T-helper 1 cell (primary cell): ENCODE data around the gene KHK.
A peak's percentile ranks its signal among the peaks of the same experiment; 100 is the strongest.

Experiments used
- DNase-seq, 5 donors: peaks; one replicate each; pipeline ENCODE4 v3.0.0-alpha.2; 2012 to 2020

Gene KHK

DNA sequence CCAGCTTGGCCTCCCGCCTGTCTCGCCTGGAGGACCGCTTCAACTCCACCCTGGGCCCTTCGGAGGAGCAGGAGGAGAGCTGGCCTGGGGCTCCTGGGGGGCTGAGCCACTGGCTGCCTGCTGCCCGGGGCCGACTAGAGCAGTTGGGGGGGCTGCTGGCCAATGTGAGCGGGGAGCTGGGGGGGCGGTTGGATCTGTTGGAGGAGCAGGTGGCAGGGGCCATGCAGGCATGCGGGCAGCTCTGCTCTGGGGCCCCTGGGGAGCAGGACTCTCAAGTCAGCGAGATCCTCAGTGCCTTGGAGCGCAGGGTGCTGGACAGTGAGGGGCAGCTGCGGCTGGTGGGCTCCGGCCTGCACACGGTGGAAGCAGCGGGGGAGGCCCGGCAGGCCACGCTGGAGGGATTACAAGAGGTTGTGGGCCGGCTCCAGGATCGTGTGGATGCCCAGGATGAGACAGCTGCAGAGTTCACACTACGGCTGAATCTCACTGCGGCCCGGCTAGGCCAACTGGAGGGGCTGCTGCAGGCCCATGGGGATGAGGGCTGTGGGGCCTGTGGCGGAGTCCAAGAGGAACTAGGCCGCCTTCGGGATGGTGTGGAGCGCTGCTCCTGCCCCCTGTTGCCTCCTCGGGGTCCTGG lies 3.7 kb upstream of the KHK start:
- DNase-seq: no peak

DNA sequence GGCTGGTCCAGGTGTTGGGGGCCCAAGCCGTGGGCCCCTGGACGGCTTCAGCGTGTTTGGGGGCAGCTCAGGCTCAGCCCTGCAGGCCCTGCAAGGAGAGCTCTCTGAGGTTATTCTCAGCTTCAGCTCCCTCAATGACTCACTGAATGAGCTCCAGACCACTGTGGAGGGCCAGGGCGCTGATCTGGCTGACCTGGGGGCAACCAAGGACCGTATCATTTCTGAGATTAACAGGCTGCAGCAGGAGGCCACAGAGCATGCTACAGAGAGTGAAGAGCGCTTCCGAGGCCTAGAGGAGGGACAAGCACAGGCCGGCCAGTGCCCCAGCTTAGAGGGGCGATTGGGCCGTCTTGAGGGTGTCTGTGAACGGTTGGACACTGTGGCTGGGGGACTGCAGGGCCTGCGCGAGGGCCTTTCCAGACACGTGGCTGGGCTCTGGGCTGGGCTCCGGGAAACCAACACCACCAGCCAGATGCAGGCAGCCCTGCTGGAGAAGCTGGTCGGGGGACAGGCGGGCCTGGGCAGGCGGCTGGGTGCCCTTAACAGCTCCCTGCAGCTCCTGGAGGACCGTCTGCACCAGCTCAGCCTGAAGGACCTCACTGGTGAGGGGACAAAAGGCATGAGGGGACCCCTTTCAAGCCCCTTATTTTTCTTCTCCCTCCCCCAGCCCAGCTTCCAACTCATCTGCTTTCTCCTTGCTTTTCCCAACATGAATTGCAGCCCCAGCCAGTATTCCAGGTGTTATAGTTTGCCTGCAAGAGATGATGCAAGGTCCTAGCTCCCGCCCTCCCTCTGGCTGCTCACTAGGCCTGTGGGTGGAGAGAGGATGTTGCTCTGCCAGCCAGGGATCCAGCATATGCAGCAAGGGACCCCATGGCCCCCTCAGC lies 2.9 kb upstream of the KHK start:
- no peak for DNase-seq

DNA sequence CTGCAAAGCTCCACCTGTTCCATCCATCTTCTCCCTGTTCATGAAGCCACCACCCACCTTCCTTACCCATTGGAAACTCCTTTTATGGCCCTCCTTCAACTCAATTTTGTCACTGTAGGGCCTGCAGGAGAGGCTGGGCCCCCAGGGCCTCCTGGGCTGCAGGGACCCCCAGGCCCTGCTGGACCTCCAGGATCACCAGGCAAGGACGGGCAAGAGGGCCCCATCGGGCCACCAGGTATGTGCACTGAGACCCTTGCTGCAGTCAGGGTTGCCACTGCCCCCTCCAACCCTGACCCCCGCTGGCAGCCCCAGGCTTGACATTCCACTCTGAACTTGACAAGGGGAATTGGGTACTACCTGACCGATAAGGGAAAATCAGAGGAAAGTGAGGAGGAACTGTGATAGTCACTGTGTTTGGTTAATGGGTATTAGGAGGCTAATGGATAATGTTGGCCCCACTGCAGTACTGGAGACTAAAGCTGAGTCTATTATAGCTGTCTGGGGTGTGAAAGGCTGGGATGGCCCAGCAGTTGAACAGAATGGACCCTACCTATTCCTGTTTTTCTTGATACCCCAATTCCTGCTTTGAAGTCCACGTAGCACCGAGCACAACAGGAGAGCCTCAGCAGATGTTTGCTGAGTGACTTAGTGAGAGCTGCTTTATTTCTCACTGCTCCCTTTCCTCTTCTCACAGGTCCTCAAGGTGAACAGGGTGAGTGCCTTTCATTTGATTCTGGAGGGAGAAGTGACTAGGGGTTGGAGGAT lies 2.1 kb upstream of the KHK start:
- no peak for DNase-seq

DNA sequence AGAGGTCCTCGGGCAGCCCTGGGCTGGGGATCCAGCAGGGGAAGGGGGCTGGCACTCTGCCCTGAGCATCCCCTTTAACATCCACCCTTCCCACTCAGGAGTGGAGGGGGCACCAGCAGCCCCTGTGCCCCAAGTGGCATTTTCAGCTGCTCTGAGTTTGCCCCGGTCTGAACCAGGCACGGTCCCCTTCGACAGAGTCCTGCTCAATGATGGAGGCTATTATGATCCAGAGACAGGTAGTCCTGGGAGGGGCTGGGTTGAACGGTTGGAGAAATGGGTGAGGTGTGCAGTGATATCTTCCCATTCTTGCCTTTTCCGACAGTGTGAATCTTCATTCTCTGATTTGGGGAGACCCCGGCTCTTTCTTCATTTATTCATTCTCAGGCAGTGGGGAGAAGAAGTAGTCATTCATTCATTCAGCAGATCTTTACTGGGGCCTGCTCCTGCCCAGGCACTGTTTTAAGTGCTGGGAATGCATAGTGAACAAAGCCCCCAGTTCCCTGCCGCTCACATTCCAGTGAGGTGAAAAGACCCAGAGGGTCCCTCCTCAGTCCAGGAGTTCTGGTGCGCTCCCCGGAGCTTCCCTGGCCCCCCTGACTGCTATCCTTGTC lies 1.4 kb upstream of the KHK start:
- no peak for DNase-seq

DNA sequence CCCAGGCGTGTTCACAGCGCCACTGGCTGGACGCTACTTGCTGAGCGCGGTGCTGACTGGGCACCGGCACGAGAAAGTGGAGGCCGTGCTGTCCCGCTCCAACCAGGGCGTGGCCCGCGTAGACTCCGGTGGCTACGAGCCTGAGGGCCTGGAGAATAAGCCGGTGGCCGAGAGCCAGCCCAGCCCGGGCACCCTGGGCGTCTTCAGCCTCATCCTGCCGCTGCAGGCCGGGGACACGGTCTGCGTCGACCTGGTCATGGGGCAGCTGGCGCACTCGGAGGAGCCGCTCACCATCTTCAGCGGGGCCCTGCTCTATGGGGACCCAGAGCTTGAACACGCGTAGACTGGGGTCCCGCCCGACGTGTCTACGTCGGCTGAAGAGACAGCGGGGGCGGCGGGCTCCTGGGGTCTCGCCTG lies 891 bp upstream of the KHK start:
- peak in 2 of 5 donors; percentile 14 to 49 for DNase-seq

DNA sequence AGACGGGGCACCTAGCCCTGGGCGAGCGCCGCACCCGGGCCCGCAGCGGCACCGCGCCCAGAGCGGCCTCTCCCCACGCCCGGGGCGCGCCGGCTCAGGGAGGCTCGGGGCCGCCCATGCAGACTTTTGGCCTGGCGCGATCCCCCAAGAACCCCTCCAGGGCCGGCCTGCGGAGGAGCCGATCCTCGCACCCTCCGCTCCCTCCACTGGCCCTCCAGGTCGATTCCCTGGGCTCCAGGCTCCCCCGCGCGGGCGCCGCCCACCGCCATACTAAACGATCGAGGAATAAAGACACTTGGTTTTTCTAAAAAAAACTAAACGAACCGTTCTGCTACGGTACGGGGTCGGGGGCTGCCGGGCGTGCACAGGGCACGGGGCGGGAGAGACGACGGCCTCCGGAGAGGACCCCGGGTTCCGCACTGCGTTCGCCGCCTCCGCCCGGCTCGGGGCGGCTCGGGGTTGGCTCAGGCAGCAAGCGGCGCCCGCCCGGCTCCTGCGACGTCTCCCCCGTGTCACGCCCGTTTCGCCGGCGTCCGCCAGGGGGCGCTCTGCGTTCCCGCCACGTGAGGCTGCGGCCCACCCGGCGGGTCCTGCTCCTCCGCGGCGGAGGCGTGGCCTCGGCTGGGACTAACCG lies 365 bp upstream of the KHK start:
- DNase-seq: peak; percentile 95 to 98 (median 96)

GRCh38 chr2:27087823-27088410 lies 1.3 kb downstream of the KHK start:
- no peak for DNase-seq

DNA sequence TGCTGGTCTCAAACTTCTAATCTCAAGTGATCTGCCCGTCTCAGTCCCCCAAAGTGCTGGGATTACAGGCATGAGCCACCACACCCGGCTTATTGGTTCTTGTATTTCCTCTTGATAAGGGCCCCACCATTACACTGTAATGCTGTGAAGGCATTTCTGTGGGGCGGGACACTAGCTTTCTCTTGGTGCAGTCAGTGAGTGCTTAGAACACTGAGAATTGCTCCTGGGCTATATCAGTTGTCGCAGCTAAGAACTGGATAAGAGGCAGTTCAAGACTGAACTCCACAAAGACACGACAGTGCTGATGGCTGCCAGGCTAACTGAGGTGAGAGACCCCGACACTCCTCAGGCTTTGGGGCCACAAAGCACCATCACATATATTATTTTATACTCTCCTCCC lies 2.1 kb downstream of the KHK start:
- no peak for DNase-seq

GRCh38 chr2:27089111-27089954 lies 2.8 kb downstream of the KHK start:
- no peak for DNase-seq

- no peak for DNase-seq
These were observed 5.4 kb downstream of the KHK start for GRCh38 chr2:27091746-27092695.

DNA sequence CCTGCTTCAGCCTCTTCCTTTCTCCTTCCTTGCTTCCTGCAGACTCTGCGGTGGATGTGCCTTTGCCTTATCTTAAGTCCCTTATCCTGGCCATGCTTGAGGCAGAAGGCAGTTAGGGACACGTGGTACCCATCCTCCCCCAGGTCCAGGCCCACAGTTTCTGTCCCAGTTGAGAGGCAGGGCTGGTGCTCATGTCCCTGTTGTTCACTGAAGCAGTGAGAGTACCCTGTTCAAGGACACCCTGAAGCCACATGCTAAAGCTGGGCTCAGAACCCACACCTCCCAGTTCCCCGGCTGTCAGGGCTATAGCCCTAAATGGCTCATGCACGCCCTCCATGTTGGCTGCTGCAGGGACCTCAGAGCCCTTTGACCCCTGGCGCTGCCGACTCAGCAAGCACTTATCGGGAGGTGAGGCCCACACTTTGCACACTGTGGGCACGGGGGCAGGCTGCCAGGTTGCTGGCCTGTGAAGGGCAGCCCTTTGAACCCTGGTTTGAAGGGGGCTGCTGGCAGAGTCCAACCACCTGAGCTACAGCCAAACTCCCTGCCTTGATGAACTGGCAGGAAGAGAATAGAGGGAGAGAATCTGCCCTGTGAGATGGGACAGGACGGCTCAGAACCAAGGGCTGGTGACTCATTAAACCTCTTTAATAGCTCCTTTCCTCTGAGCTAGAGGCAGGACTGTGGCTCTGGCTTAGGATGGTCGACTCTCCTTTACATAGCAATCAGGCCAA lies 6.3 kb downstream of the KHK start:
- no peak for DNase-seq

GRCh38 chr2:27093430-27094352 lies 7.1 kb downstream of the KHK start:
- DNase-seq: no peak

DNA sequence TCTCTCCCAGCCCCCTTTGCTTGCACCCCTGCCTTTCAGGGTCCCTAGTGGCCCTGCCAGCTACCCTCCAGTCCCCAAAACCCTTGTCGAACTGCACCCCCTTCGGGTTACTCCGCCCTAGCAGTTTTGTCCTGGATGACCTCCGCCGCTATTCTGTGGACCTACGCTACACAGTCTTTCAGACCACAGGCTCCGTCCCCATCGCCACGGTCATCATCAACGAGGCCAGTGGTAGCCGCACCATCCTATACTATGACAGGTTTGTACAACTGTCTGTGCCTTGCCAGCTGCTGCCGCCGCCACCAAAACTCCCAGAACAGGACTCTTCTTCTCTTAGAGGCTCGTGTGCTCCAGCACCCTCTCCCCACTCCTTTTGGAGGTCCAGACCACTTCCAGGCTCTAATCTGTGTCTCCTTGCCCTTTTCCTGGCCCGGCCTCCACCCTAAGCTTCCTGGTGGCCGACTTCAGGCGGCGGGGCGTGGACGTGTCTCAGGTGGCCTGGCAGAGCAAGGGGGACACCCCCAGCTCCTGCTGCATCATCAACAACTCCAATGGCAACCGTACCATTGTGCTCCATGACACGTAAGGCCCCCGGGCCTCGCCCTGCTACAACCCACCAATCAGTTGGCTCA lies 7.9 kb downstream of the KHK start:
- no peak for DNase-seq

DNA sequence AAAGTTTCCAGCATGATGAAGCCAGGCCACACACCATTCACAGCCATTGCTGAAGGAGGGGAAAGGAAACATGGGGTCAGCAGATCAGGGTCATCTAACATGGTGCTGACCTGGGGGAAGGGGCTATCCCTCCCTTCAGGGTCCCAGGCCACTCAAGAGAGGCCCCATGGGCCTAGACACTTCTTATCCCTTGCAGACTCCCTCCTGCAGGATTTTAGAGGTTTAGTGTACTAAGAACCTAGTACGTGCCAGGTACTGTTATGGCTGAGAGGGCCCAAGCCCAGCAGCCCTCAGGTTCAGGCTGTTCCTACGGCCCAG lies 8.8 kb downstream of the KHK start:
- no peak for DNase-seq

GRCh38 chr2:27095745-27096651 lies 9.4 kb downstream of the KHK start:
- peak in 2 of 5 donors; percentile 18 to 48 for DNase-seq

DNA sequence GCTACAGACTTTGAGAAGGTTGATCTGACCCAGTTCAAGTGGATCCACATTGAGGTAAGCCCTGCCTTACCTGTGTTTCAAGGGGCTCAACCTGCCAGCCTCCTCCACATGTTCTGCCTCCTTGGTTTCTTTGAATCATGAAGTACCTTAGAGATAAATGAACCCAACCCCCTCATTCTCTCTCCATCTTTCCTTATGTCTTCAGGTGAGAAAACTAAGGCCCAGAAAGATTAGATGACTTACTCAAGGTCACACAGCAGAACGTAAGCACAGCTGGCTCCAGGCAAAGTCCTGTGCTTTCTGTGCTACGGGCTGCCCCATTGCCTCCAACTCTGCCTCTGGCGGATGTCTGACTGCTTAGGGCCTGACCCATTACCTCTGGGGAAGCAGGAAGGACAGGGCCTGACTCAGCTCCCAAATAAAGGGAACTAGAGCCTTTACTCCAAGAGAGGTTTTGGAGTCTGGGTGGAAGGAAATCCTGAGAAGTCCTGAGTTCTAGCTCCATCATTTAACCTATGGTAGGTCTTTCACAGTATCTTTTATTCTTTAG lies 10.3 kb downstream of the KHK start:
- DNase-seq: no peak
